Loucy (cell line): ENCODE measurements around the gene SLC25A42.

Experiments used
- EZH2phosphoT487 ChIP-seq: fragments of 200-600 bp; IDR thresholded peaks from 2 replicates; pipeline ENCODE4 v1.6.1; 2018; ENCODE audit warnings: antibody characterized with exemption, mild to moderate bottlenecking, moderate library complexity, borderline replicate concordance
- TF ChIP-seq, protein P1 (sequence below): fragments of 200-600 bp; sonication (generic); conservative IDR thresholded peaks from 2 replicates; pipeline ENCODE4 v1.5.1; 2014; ENCODE audit warnings: mild to moderate bottlenecking, antibody characterized with exemption, low read length

- TF ChIP-seq, protein P1, sequence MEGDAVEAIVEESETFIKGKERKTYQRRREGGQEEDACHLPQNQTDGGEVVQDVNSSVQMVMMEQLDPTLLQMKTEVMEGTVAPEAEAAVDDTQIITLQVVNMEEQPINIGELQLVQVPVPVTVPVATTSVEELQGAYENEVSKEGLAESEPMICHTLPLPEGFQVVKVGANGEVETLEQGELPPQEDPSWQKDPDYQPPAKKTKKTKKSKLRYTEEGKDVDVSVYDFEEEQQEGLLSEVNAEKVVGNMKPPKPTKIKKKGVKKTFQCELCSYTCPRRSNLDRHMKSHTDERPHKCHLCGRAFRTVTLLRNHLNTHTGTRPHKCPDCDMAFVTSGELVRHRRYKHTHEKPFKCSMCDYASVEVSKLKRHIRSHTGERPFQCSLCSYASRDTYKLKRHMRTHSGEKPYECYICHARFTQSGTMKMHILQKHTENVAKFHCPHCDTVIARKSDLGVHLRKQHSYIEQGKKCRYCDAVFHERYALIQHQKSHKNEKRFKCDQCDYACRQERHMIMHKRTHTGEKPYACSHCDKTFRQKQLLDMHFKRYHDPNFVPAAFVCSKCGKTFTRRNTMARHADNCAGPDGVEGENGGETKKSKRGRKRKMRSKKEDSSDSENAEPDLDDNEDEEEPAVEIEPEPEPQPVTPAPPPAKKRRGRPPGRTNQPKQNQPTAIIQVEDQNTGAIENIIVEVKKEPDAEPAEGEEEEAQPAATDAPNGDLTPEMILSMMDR = no peak
- TF ChIP-seq EZH2phosphoT487 = no peak
Observed at GRCh38 chr19:19119325-19120237, 55.8 kb downstream of the SLC25A42 start.
